Endothelial cell (in vitro differentiated cells): ENCODE measurements around the gene KLK12. TPM values are rescaled to one million over a fixed set of nuclear protein-coding genes. Genes with fewer than 3 reads are reported as not detected.

Experiments used
- DNase-seq: peaks from one replicate; pipeline ENCODE4 v3.0.0; 2021; ENCODE audit warnings: low spot score
- H3K27ac Mint-ChIP-seq: one replicate; pipeline ENCODE4 v1.8.0; 2021; ENCODE audit warnings: mixed read lengths, inconsistent platforms; ENCODE audit not compliant: unreplicated experiment
- H3K27me3 Mint-ChIP-seq: one replicate; pipeline ENCODE4 v1.8.0; 2021; ENCODE audit warnings: mild to moderate bottlenecking, moderate library complexity, mixed read lengths, inconsistent platforms; ENCODE audit not compliant: unreplicated experiment
- H3K36me3 Mint-ChIP-seq: one replicate; pipeline ENCODE4 v1.8.0; 2021; ENCODE audit warnings: mild to moderate bottlenecking, low read depth, mixed read lengths, inconsistent platforms; ENCODE audit not compliant: unreplicated experiment
- H3K4me1 Mint-ChIP-seq: one replicate; pipeline ENCODE4 v1.8.0; 2021; ENCODE audit warnings: mild to moderate bottlenecking, mixed read lengths, inconsistent platforms; ENCODE audit not compliant: unreplicated experiment
- H3K4me3 Mint-ChIP-seq: one replicate; pipeline ENCODE4 v1.8.0; 2021; ENCODE audit warnings: mild to moderate bottlenecking, mixed read lengths, inconsistent platforms; ENCODE audit not compliant: unreplicated experiment
- H3K9me3 Mint-ChIP-seq: one replicate; pipeline ENCODE4 v1.8.0; 2021; ENCODE audit warnings: mixed read lengths, inconsistent platforms; ENCODE audit not compliant: unreplicated experiment
- total RNA-seq: library from RNA; stranded (reverse); fragmentation: NEBNext Ultra II Directional; extraction: Animal tissue kit (Norgen Biotek cat#: 25700); gene quantifications from one replicate; pipeline ENCODE4 v1.2.1, GENCODE V29; 2021; ENCODE audit not compliant: unreplicated experiment
- TF ChIP-seq, protein P1 (sequence below): fragments of 200-600 bp; sonication (generic); IDR thresholded peaks from one replicate; pipeline ENCODE4 v1.5.0; 2021; ENCODE audit warnings: antibody characterized with exemption; ENCODE audit not compliant: unreplicated experiment

Gene KLK12
- total RNA-seq, 1 donor from 2014 or later = not detected

- Mint-ChIP-seq H3K27ac (no peak within 1 kb of the TSS), H3K27me3 (peaks cover 14% of the 10 kb centered on the region), H3K4me1 (no peaks in the 10 kb centered on the region), H3K36me3 (no peaks in the 10 kb centered on the region), H3K9me3 (no peaks in the 10 kb centered on the region), H3K4me3 (peak within 1 kb of the TSS; percentile 25)
- DNase-seq = no peak
- TF ChIP-seq, protein P1, sequence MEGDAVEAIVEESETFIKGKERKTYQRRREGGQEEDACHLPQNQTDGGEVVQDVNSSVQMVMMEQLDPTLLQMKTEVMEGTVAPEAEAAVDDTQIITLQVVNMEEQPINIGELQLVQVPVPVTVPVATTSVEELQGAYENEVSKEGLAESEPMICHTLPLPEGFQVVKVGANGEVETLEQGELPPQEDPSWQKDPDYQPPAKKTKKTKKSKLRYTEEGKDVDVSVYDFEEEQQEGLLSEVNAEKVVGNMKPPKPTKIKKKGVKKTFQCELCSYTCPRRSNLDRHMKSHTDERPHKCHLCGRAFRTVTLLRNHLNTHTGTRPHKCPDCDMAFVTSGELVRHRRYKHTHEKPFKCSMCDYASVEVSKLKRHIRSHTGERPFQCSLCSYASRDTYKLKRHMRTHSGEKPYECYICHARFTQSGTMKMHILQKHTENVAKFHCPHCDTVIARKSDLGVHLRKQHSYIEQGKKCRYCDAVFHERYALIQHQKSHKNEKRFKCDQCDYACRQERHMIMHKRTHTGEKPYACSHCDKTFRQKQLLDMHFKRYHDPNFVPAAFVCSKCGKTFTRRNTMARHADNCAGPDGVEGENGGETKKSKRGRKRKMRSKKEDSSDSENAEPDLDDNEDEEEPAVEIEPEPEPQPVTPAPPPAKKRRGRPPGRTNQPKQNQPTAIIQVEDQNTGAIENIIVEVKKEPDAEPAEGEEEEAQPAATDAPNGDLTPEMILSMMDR = no peak
These were observed 33.3 kb downstream of the KLK12 start, which contains the start of gene KLK8 for GRCh38 chr19:51001515-51001914. Gene KLK8 (minus strand): TSS chr19:51001604. CDS start chr19:51001167, 437 bp downstream.

DNA sequence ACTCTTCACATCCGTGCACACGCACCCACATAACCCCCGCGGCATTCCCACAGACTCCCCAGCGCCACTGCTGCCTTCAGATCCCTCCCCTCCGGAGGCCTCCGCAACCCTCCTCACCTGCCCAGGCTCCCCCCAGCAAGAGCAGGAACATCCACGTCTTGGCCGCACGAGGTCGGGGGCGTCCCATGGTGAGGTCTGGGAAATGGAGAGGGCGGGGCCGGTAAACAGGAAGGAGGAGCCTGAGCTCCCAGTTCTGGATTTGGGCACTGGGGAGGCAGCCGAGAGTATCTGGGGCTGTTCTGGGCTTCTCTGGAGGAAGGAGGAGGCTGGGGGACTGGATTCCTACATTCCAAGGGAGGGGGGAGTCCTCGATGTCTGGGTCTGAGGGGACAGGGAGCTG lies 33.8 kb downstream of the KLK12 start:
- TF ChIP-seq, protein P1 = no peak
- no peak overlapping the region for H3K27ac Mint-ChIP-seq
- no peaks in the 10 kb centered on the region for H3K9me3 Mint-ChIP-seq
- no peaks in the 10 kb centered on the region for H3K36me3 Mint-ChIP-seq
- no peak for DNase-seq
- H3K4me3 Mint-ChIP-seq = no peak overlapping the region
- H3K27me3 Mint-ChIP-seq = peaks cover 12% of the 10 kb centered on the region
- no peaks in the 10 kb centered on the region for H3K4me1 Mint-ChIP-seq

GRCh38 chr19:51000426-51000825 lies 34.4 kb downstream of the KLK12 start:
- no peaks in the 10 kb centered on the region for H3K9me3 Mint-ChIP-seq
- DNase-seq = no peak
- no peak overlapping the region for H3K4me3 Mint-ChIP-seq
- TF ChIP-seq, protein P1 = no peak
- H3K4me1 Mint-ChIP-seq = no peaks in the 10 kb centered on the region
- peaks cover 12% of the 10 kb centered on the region for H3K27me3 Mint-ChIP-seq
- no peaks in the 10 kb centered on the region for H3K36me3 Mint-ChIP-seq
- no peak overlapping the region for H3K27ac Mint-ChIP-seq

GRCh38 chr19:50998686-50999085 lies 36.1 kb downstream of the KLK12 start:
- Mint-ChIP-seq H3K4me1 (no peaks in the 10 kb centered on the region), H3K4me3 (no peak overlapping the region), H3K9me3 (no peaks in the 10 kb centered on the region), H3K27ac (no peak overlapping the region), H3K36me3 (no peaks in the 10 kb centered on the region), H3K27me3 (peaks cover 11% of the 10 kb centered on the region)
- no peak for DNase-seq
- TF ChIP-seq, protein P1 = no peak

DNA sequence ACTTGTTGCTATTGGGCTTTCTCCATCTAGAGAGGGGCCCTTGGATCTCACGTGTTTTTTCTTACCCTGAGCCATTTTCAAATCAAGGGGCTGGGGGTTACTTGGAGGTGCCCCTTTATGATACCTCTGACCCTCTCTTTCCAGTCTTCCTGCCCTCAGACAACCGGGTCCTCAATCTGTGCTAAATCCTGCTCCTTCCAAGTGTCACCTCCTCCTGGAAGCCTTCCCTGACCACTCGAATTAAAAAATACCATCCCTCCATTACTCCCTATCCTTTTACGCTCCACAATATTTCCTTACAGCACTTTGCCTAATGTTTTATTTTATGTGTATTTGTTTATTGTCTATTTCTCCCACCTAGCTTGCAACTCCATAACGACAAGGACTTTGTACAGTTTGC lies 36.7 kb downstream of the KLK12 start:
- no peak for DNase-seq
- TF ChIP-seq, protein P1 = no peak
- H3K4me3 Mint-ChIP-seq = no peak overlapping the region
- H3K4me1 Mint-ChIP-seq = no peaks in the 10 kb centered on the region
- no peak overlapping the region for H3K27ac Mint-ChIP-seq
- peaks cover 11% of the 10 kb centered on the region for H3K27me3 Mint-ChIP-seq
- H3K36me3 Mint-ChIP-seq = no peaks in the 10 kb centered on the region
- no peaks in the 10 kb centered on the region for H3K9me3 Mint-ChIP-seq
